Neural progenitor cell (in vitro differentiated cells): ENCODE results near the gene FBXL13. TPM values are rescaled to one million over a fixed set of nuclear protein-coding genes. Genes with fewer than 3 reads are reported as not detected.
"Not testable (repeated sequence)": the region's sequence is repeated elsewhere in the genome, so short reads cannot be mapped to it uniquely, and the experiment has no call there.

Experiments used
- DNase-seq: peaks from one replicate; pipeline ENCODE4 v3.0.0-alpha.2; 2016; ENCODE audit warnings: low spot score
- H2AFZ ChIP-seq: fragments of 200-600 bp; sonication (generic); replicated peaks from 2 replicates; pipeline ENCODE4 v1.6.1; 2016; ENCODE audit warnings: antibody characterized with exemption
- H3F3A ChIP-seq: fragments of 200-600 bp; sonication (generic); 2 replicates; pipeline ENCODE4 v1.6.1; 2016; ENCODE audit warnings: antibody characterized with exemption, low read depth
- H3K27ac ChIP-seq: fragments of 200-600 bp; sonication (generic); 2 replicates; pipeline ENCODE4 v1.5.1; 2016; ENCODE audit warnings: mild to moderate bottlenecking
- H3K27me3 ChIP-seq: fragments of 200-600 bp; sonication (generic); 2 replicates; pipeline ENCODE4 v1.6.1; 2016; ENCODE audit warnings: mild to moderate bottlenecking, moderate library complexity
- H3K36me3 ChIP-seq: fragments of 200-600 bp; sonication (generic); 2 replicates; pipeline ENCODE4 v1.5.1; 2016
- H3K4me1 ChIP-seq: fragments of 200-600 bp; sonication (generic); 2 replicates; pipeline ENCODE4 v1.6.1; 2016; ENCODE audit warnings: mixed run types
- H3K4me2 ChIP-seq: fragments of 200-600 bp; sonication (generic); 2 replicates; pipeline ENCODE4 v1.6.1; 2016
- H3K4me3 ChIP-seq: fragments of 200-600 bp; sonication (generic); 2 replicates; pipeline ENCODE4 v1.5.1; 2016
- H3K79me2 ChIP-seq: fragments of 200-600 bp; sonication (generic); 2 replicates; pipeline ENCODE4 v1.6.1; 2016; ENCODE audit warnings: low read depth
- H3K9ac ChIP-seq: fragments of 200-600 bp; sonication (generic); 2 replicates; pipeline ENCODE4 v1.6.1; 2016
- H3K9me3 ChIP-seq: fragments of 200-600 bp; sonication (generic); 2 replicates; pipeline ENCODE4 v1.5.1; 2016; ENCODE audit warnings: low read depth
- H4K20me1 ChIP-seq: fragments of 200-600 bp; sonication (generic); 2 replicates; pipeline ENCODE4 v1.6.1; 2016; ENCODE audit warnings: low read depth
- H3K27ac Mint-ChIP-seq: 3 replicates; pipeline ENCODE4 v1.8.0; 2021; ENCODE audit warnings: mixed read lengths
- H3K27me3 Mint-ChIP-seq: 2 replicates; pipeline ENCODE4 v1.8.0; 2022; ENCODE audit warnings: low read depth, mild to moderate bottlenecking, inconsistent platforms, moderate library complexity, mixed read lengths; ENCODE audit not compliant: insufficient read depth
- H3K36me3 Mint-ChIP-seq: 3 replicates; pipeline ENCODE4 v1.8.0; 2021; ENCODE audit warnings: mixed read lengths
- H3K4me1 Mint-ChIP-seq: 3 replicates; pipeline ENCODE4 v1.8.0; 2021; ENCODE audit warnings: mixed read lengths
- H3K4me3 Mint-ChIP-seq: 3 replicates; pipeline ENCODE4 v1.8.0; 2021; ENCODE audit warnings: mild to moderate bottlenecking, moderate library complexity, mixed read lengths
- H3K9me3 Mint-ChIP-seq: 3 replicates; pipeline ENCODE4 v1.8.0; 2020; ENCODE audit warnings: mixed read lengths
- total RNA-seq: library from RNA; depleted of rRNA; stranded (reverse); fragments of >200 nt; gene quantifications from 2 replicates; pipeline ENCODE4 v1.2.3, GENCODE V29; 2015; ENCODE audit warnings: low replicate concordance

Gene FBXL13
- total RNA-seq, 1 donor from 2014 or later, result 8.2 TPM

DNA sequence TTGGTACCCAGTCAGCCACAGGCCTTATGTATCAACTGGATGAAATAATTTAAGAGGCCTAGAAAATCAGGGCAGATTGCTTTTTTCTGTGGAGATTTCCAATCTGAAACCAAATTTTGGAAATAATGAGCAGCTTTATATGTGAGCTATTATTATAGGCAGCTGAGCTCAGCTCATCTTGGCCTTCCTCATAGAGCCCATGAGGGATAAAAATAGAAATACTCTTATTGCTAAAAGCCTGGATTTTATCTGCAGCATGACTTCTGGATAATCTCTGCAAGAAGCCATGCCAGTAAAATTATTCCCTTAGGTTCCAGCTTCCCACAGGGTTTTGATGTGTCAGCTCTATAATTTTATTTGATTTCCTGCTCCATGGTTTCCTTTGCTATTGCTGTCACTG, 282.8 kb downstream of the FBXL13 start:
- not testable (repeated sequence) for H3K9me3 Mint-ChIP-seq, H3K36me3 Mint-ChIP-seq, H3K36me3 ChIP-seq, H3K27me3 ChIP-seq, H3K4me3 Mint-ChIP-seq, DNase-seq, H4K20me1 ChIP-seq, H2AFZ ChIP-seq, H3K9me3 ChIP-seq, H3K79me2 ChIP-seq, H3K4me3 ChIP-seq, H3K27me3 Mint-ChIP-seq, H3K27ac ChIP-seq, H3F3A ChIP-seq, H3K4me1 ChIP-seq, H3K4me2 ChIP-seq, H3K4me1 Mint-ChIP-seq, H3K9ac ChIP-seq, H3K27ac Mint-ChIP-seq

DNA sequence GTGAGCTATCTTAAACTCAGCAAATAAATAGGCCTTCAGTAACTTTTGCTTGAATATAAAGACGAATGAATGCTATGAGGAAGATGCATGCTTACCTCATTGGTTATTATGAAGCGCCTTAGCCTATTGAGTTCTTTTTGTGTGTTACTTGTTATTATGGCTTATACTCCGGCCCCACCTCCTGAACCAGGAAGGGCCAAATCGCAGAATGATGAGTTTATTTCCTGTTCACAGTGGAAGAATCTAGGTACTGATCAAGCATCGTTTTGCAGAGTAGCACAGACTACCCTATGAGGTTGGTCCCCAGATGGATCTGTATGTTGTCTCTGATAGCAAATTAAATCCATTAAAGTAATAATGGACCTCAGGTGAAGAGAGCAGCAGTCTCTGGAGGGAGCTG, 283.2 kb downstream of the FBXL13 start:
- H3F3A ChIP-seq, H3K36me3 ChIP-seq, H3K27ac ChIP-seq, H3K27ac Mint-ChIP-seq, H3K4me3 ChIP-seq, H3K27me3 ChIP-seq, H3K79me2 ChIP-seq, H3K36me3 Mint-ChIP-seq, H3K4me3 Mint-ChIP-seq, H3K4me1 ChIP-seq, H3K4me1 Mint-ChIP-seq, H3K27me3 Mint-ChIP-seq, H3K4me2 ChIP-seq, H4K20me1 ChIP-seq, H3K9me3 ChIP-seq, DNase-seq, H3K9me3 Mint-ChIP-seq, H2AFZ ChIP-seq, H3K9ac ChIP-seq: not testable (repeated sequence)

DNA sequence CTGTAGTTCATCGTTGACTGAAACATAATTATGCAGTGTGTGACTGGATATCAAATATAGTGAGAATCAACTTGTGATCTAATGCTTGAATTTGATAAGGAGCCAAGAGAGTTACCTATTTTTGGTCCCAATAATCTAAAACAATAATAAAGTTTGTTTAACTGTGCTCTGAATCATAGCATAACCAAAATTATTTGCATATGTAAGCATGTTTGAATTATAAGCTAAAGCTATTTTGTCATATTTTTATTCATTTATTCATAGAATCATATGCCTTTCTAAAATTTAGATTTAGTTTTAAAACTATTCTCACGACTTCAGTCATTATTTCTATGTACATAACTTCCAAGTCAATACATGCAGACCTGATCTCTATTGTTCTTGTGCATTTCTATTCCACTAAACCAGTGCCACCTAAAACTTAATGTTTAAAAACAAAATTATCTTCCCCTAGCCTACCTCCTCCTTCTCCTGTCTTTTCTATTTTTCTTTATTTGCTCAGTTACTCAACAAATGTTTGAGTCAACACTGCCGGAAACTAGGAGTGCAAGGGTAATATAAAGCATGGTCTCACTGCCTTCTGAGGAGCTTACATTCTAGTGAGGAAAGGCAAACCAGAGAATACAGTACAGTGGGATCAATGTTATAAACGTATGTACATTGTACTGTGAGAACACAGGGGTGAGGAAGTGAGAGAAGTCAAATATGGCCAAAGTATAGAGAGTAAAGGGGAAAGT, 284.1 kb downstream of the FBXL13 start:
- H3K36me3 ChIP-seq, H2AFZ ChIP-seq, H3K27ac ChIP-seq, H3K4me2 ChIP-seq, H3F3A ChIP-seq, H3K9me3 ChIP-seq, H3K9ac ChIP-seq, H3K36me3 Mint-ChIP-seq, H3K4me3 Mint-ChIP-seq, DNase-seq, H3K79me2 ChIP-seq, H3K27ac Mint-ChIP-seq, H3K27me3 ChIP-seq, H4K20me1 ChIP-seq, H3K9me3 Mint-ChIP-seq, H3K4me1 Mint-ChIP-seq, H3K4me3 ChIP-seq, H3K27me3 Mint-ChIP-seq, H3K4me1 ChIP-seq: not testable (repeated sequence)

DNA sequence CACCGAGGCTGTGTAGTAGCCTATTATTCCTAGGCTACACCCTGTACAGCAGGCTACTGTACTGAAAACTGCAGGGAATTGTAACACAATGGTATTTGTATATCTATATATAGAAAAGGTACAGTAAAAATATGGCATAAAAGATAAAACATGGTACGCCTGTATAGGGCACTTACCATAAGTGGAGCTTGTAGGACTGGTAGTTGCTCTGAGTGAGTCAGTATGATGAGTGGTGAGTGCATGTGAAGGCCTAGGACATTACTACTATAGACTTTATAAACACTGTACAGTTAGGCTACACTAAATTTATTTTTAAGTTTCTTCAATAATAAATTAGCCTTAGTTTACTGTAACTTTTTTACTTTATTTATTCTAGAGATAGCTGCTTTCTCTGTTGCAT, 285.8 kb downstream of the FBXL13 start:
- not testable (repeated sequence) for H3K4me3 ChIP-seq, H3K4me1 ChIP-seq, H3K27ac ChIP-seq, DNase-seq, H3K27ac Mint-ChIP-seq, H3K4me1 Mint-ChIP-seq, H3K79me2 ChIP-seq, H3K27me3 ChIP-seq, H2AFZ ChIP-seq, H3K9me3 ChIP-seq, H3K9ac ChIP-seq, H3K36me3 ChIP-seq, H3F3A ChIP-seq, H3K4me3 Mint-ChIP-seq, H3K4me2 ChIP-seq, H4K20me1 ChIP-seq, H3K9me3 Mint-ChIP-seq, H3K27me3 Mint-ChIP-seq, H3K36me3 Mint-ChIP-seq

DNA sequence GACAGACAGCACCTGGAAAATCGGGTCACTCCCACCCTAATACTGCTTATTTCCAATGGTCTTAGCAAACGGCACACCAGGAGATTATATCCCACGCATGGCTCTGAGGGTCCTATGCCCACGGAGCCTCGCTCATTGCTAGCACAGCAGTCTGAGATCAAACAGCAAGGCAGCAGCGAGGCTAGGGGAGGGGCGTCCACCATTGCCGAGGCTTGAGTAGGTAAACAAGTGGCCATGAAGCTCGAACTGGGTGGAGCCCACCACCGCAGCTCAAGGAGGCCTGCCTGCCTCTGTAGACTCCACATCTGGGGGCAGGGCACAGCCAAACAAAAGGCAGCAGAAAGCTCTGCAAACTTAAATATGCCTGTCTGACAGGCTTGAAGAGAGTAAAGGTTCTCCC, 293.7 kb downstream of the FBXL13 start:
- H3K27ac ChIP-seq, H3K27ac Mint-ChIP-seq, H3K9me3 Mint-ChIP-seq, H2AFZ ChIP-seq, H4K20me1 ChIP-seq, H3K4me3 Mint-ChIP-seq, H3F3A ChIP-seq, H3K27me3 ChIP-seq, H3K9ac ChIP-seq, H3K79me2 ChIP-seq, H3K4me1 ChIP-seq, H3K4me1 Mint-ChIP-seq, H3K4me2 ChIP-seq, H3K27me3 Mint-ChIP-seq, H3K36me3 ChIP-seq, H3K9me3 ChIP-seq, H3K4me3 ChIP-seq, DNase-seq: not testable (repeated sequence)
- peaks cover 14% of the 10 kb centered on the region for H3K36me3 Mint-ChIP-seq

DNA sequence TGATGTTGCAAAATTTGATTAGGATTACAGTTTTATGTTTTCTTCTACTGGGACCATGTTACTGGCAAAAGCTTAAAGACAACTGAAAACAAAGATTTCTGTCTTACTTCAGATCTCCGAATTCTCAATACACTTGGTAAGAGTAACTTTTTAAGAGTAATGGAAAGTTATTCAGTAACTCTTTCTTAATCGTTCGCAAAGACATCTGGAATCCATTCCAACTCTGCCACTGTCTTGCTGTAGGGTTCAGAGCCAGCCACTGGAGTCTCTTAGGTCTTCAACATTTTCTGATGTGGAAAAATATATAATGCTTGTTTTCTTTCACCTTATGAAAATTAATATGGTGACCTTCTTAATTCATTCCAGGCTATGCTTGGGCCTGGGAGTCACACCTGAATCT, 295.9 kb downstream of the FBXL13 start:
- not testable (repeated sequence) for H3K27me3 Mint-ChIP-seq, H3K4me3 ChIP-seq, H3K27ac ChIP-seq, H3K79me2 ChIP-seq, H3K27me3 ChIP-seq, H3K36me3 ChIP-seq, H3K4me1 Mint-ChIP-seq, H2AFZ ChIP-seq, H4K20me1 ChIP-seq, DNase-seq, H3K4me1 ChIP-seq, H3K9me3 Mint-ChIP-seq, H3K9ac ChIP-seq, H3K27ac Mint-ChIP-seq, H3K4me3 Mint-ChIP-seq, H3K4me2 ChIP-seq, H3K9me3 ChIP-seq, H3F3A ChIP-seq
- peaks cover 16% of the 10 kb centered on the region for H3K36me3 Mint-ChIP-seq

DNA sequence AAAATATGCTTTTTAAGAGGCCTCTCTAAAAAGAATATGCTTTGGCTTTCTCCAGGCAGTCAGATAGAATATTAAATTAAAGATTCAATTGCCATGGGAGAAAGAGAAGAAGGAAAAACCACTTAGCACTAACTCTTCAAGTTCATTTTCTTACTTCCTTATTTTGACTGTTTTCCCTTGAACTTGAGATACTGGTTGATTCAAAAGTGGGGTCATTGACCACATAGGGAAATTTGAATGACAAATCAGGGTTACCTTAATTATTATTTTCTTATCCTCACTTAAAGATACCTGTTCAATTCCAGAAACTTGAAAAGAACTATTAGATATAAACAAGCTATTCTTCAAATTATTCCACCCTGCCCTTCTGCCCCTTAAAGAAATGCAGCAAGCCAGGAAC, 298.4 kb downstream of the FBXL13 start:
- H3K27me3 ChIP-seq, H3K4me3 ChIP-seq, H3K79me2 ChIP-seq, H2AFZ ChIP-seq, H3K27ac ChIP-seq, H3K9me3 Mint-ChIP-seq, H3K36me3 ChIP-seq, H3K9ac ChIP-seq, H3K4me2 ChIP-seq, H3K4me1 ChIP-seq, H3K27me3 Mint-ChIP-seq, H3F3A ChIP-seq, H4K20me1 ChIP-seq, H3K27ac Mint-ChIP-seq, H3K4me3 Mint-ChIP-seq, H3K9me3 ChIP-seq, DNase-seq, H3K4me1 Mint-ChIP-seq: not testable (repeated sequence)
- peaks cover 16% of the 10 kb centered on the region for H3K36me3 Mint-ChIP-seq

DNA sequence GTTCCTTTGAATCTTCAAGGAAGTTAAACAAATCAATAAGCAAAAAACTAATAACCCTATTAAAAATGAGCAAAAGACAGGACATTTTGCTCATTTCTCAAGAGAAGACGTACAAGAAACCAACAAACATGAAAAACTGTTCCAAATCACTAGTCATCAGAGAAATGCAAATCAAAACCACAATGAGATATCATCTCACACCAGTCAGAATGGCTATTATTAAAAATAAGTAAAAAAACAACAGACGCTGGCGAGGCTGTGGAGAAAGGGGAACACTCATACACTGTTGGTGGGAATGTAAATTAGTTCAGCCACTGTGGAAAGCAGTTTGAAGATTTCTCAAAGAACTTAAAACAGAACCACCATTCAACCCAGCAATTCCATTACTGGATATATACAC, 304.1 kb downstream of the FBXL13 start:
- H3K27me3 Mint-ChIP-seq, H3K36me3 Mint-ChIP-seq, H3K4me2 ChIP-seq, H3K27ac ChIP-seq, H3F3A ChIP-seq, H3K9me3 Mint-ChIP-seq, H3K4me1 Mint-ChIP-seq, H3K4me3 ChIP-seq, H3K36me3 ChIP-seq, H3K79me2 ChIP-seq, H3K9ac ChIP-seq, H3K9me3 ChIP-seq, H2AFZ ChIP-seq, DNase-seq, H3K27me3 ChIP-seq, H3K27ac Mint-ChIP-seq, H3K4me1 ChIP-seq, H4K20me1 ChIP-seq, H3K4me3 Mint-ChIP-seq: not testable (repeated sequence)
